HTR-8/SVneo (cell line): ENCODE results near the gene CARD11.
A peak's percentile ranks its signal among the peaks of the same experiment; 100 is the strongest.

Source experiments
- DNase-seq: peaks from one replicate; pipeline ENCODE4 v3.0.0; 2011; ENCODE audit warnings: low spot score, mixed read lengths; ENCODE audit not compliant: insufficient read length
- FAIRE-seq: peaks from 2 replicates; lab custom pipeline; 2011; peaks lifted over from hg19 to GRCh38; lab: Jason Lieb, UNC

Gene CARD11

DNA sequence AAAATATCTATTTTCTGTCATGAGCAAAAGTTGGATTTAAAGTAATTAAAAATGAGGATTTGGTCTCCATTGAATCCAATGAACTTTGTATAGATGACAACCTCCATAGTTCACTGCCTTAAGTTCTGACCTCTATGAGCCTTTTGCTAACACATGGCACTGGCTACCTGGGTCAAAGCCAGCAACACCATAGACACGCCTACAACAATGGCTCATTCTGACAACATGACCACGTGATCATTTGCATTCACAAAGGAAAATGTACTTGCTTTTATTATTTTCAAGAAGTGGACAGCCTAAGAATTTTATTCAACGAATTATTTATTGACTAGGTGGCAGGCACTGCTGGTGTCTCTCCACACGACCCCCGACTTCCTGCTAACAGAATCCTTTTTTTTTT, 90.6 kb downstream of the CARD11 start:
- FAIRE-seq (no peak), DNase-seq (no peak)

- no peak for FAIRE-seq
- no peak for DNase-seq
Measured at GRCh38 chr7:2952316-2952715, 91.4 kb downstream of the CARD11 start.

- DNase-seq (no peak), FAIRE-seq (no peak)
Measured at GRCh38 chr7:2950578-2950977, 93.1 kb downstream of the CARD11 start.

DNA sequence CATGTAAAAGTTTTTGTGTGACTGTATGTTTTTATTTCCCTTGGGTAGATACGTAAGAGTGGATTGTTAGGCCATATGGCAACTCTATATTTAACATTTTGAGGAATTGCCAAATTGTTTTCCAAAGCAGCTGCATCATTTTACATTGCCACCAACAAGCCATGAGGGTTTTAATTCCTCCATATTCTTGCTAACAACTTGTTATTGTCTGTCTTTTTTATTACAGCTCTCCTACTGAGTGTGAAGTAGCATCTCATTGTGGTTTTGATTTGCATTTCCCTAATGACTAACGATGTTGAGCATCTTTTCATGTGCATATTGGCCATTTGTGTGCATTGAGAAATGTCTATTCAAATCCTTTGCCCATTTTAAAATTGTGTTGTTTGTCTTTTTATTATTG, 94.9 kb downstream of the CARD11 start:
- FAIRE-seq (peak; percentile 46), DNase-seq (no peak)

DNA sequence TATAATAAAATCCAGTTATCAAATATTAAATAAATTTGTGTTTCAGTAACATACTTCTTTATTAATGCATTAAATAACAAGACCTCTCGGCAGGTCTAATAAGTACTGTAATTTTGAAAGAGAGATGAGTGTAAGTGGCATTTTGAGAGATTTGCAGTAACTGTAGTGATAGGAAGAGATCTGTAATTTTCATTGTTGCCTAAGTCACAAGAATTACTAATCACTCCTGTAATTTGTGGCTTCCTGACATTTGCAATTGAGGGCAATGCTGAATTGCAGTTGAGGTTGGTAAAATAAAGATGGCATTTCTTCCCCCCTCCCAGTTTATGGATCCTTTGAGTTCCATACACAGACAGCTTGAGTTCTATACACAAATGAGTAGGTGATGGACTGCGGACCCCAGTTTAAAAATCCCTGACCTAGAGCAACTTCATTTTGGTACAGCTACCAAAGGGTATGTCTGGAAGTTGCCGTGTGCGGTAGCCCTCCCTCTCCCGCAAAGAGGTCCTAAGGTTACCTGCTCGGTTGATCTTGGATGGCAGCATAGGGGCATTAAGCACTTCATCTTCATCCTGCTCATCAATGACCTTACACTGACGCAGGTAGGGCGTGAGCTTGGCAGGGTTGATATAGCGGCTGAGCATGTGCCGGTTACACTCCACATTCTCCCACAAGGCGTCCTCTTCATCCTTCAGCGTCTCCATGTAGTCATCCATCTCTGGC, 96.4 kb downstream of the CARD11 start:
- FAIRE-seq (no peak), DNase-seq (no peak)

- DNase-seq: no peak
- FAIRE-seq: no peak
Measured at GRCh38 chr7:2945171-2945570, 98.5 kb downstream of the CARD11 start.

GRCh38 chr7:2944739-2945138, 98.9 kb downstream of the CARD11 start:
- no peak for DNase-seq
- FAIRE-seq: no peak

DNA sequence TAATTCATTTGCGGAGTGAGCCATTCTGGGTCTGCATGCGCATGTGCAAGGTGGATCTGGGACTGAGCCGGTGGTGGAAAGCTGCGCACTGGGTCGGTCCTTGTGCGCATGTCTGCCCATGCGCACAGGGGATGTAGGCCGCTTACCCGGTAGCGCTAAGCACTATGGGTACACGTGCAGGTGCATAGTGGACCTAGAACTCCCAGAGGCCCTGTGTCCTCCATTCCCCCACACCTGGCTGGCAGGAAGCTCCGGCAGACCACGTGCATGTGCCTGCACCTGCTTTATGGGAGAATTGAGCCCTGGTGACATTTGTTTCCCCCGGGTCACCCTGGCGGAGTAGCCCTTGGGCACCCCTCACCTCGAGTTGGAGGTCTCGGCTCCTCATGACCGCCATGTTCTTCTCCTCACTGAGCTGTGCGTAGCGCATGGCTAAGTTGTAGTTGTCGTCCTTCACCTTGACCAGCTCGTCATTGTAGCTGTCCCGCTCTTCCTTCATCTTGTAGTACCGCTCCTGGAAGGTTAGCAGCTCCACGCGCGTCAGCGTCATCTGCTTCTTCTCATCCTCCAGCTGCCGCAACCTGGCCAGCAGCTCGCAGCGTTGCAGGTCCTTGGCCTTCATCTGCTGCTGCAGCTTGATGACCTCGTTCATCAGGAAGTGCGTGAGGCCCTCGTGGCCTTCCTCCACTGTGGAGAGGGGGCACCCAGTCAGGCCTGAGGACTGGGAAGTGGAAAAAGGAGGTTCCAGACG, 99.6 kb downstream of the CARD11 start:
- DNase-seq: no peak
- FAIRE-seq: no peak

DNA sequence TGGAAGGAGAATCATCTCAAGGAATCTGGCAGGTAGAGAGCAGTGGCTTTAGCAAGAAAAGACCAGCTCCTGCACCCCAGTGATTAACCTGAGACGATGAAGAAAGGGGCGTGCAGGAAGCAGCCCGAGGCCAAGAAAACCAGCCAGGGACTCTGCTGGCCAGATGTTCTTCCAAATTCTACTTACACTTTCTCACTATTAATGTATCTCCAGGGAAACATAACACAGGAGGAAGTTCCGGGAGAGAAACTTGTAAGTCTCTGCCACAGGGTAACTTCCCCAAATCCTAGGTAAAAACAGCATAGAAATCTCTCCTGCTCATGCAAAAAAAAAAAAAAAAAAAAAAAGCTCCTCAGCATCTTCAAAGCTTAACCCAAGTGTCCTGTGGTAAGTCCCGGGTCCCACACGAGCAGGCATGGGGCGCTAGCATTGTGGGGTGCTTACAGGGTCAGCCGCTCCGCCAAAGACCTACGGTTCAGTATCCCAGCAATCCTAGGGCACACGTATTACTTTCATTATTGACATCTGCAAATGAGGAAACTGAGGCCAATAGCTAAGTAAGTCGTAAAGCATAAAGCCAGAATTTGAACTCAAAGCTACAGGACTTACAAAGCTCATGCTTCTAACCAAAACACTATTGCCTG, 102.3 kb downstream of the CARD11 start:
- DNase-seq: no peak
- no peak for FAIRE-seq

GRCh38 chr7:2940466-2940865, 103.2 kb downstream of the CARD11 start:
- FAIRE-seq: no peak
- no peak for DNase-seq

- DNase-seq: no peak
- FAIRE-seq: no peak
Measured at GRCh38 chr7:2939193-2939885, 104.3 kb downstream of the CARD11 start.

DNA sequence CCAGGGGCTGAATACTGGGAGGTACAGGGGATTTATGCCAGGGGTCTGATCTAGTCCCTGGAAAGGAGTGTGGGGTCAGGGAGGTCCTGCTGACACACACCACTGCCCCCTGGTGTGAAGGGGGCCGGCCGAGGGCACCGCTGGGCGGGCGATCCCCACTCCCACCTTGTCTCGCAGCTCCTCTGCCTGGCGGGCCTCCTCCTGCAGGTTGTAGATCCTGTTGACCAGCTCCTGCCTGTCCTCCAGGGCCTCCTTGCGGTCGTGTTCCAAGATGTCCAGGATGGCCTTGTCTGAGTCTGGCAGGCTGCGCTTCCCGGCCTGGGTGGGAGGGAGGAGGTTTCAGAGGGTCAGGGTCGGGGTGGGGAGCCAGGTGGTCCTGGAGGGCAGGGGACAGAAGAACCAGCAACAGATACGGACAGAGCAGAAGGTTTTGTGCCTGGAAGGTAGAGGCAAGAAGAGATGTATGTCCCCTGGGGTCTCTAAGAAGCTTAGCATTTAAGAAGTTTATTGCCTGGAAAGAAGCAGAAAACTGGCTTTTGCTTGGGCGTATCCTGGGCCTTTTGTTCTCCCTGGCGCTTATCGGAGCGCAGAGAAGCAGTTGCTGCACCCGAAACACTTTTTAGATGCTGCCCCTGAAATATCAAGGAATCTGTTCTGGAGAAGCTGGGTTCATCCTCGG, 105.0 kb downstream of the CARD11 start:
- DNase-seq (no peak), FAIRE-seq (no peak)

DNA sequence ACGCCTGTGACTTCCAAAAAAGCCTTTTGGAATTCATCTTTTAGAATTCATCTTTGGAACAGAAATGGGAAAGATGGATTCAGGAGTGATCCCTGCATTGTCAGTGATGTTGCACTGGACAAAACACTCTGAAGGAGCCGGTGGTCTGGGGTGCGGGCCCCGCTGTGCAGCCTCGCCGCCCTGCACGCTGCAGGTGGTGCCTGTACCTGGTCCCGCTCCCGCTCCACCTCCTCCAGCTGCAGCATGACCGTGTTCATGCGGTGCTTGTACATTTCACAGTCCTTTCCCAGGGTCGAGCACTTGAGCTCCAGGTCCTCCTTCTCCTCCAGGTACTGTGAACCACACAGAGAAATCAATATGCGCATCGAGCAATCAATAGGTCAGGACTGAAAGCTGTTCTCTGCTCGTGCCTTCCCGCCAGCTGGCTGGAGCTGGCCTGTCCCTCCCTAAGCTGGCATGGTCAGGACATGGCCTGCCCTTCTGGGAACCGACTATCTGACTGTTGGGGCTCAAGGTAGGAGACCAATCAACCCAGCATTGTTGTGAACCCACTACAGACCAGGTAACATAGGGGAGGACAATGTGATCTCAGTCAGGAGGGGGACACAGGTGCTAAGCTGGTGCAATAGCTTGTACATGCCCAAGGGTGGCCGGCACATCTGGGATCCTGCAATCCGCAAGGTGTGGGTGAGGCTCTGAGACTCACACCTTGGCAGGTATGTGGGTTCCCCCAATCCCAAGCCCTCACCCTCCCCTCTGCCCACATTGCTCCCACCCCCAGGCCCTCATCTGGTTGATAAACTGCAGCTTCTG, 105.8 kb downstream of the CARD11 start:
- DNase-seq (no peak), FAIRE-seq (peak; percentile 38)

GRCh38 chr7:2936891-2937580, 106.6 kb downstream of the CARD11 start:
- DNase-seq (no peak), FAIRE-seq (no peak)

GRCh38 chr7:2936301-2936700, 107.4 kb downstream of the CARD11 start:
- FAIRE-seq (no peak), DNase-seq (no peak)

- FAIRE-seq (peak; percentile 82), DNase-seq (no peak)
Measured at GRCh38 chr7:2934984-2935740, 108.5 kb downstream of the CARD11 start.

DNA sequence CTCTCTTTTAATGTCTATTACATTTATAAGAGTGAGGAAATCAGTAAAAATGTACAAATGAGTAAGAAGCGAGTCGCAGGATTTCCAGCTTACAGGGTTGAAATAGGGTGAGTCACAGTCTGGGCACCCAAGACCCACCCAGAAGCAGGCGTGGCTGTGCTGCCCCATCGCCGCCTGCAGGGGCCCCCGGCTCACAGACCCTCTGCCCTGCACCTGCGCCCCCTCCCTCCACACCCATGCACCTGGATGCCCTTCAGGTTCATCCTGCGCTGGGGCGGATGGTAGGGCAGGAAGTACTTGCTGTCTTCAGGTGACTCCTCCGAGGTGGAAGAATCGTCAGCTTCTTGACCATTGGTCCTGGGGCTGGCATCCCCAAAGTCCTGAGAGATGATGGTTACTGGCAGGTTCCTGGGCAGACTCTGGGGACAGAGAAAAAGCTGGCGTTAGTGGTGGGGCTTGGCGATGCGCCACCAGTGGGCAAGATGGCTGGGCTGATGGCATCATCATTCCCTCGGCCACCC, 109.4 kb downstream of the CARD11 start:
- DNase-seq: peak; percentile 77
- FAIRE-seq: no peak
